ENCODE results near the gene SLC44A4. TPM values are rescaled to one million over a fixed set of nuclear protein-coding genes. Genes with fewer than 3 reads are reported as not detected.
A peak's percentile ranks its signal among the peaks of the same experiment; 100 is the strongest.

SLC44A4 gene
- total and polyA plus RNA-seq, 9 of the 15 experiments (the other 6 are each of a cell fraction or from before 2014, with no cell fraction given): 7.9 to 18.6 (median 11.2) TPM

DNA sequence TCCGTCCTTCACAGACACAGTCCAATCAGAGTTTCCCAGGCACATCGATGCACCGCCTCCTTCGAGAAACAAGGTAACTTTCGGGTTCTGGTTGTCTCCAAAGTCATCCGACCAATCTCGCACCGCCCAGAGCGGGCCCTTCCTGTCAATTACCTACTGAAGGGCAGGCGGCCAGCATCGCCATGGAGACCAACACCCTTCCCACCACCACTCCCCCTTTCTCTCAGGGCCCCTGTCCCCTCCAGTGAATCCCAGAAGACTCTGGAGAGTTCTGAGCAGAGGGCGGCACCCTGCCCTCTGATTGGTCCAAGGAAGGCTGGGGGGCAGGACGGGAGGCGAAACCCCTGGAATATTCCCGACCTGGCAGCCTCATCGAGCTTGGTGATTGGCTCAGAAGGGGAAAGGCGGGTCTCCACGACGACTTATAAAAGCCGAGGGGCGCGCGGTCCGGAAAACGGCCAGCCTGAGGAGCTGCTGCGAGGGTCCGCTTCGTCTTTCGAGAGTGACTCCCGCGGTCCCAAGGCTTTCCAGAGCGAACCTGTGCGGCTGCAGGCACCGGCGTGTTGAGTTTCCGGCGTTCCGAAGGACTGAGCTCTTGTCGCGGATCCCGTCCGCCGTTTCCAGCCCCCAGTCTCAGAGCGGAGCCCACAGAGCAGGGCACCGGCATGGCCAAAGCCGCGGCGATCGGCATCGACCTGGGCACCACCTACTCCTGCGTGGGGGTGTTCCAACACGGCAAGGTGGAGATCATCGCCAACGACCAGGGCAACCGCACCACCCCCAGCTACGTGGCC is 51.3 kb downstream of the SLC44A4 start, which contains the start of gene HSPA1B (continued):
- TF ChIP-seq AFF4 (CRISPR knock-in tag; IDR thresholded peaks at IDR 0.05) (peak; percentile 98), PPARD (CRISPR knock-in tag; IDR thresholded peaks at IDR 0.05) (no peak), SRSF7 (optimal IDR thresholded peaks at IDR 0.05; ENCODE audit: low read depth, low read length) (no peak), GTF2B (IDR thresholded peaks at IDR 0.05; ENCODE audit: extremely low read depth, insufficient read length) (peak; percentile 99), ZBTB40 (IDR thresholded peaks at IDR 0.05) (no peak), ZBTB40 (CRISPR knock-in tag; IDR thresholded peaks at IDR 0.05) (no peak)
- TF ChIP-seq, protein P1, sequence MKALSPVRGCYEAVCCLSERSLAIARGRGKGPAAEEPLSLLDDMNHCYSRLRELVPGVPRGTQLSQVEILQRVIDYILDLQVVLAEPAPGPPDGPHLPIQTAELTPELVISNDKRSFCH (CRISPR knock-in tag; IDR thresholded peaks at IDR 0.05): no peak
- TF ChIP-seq, protein P1 (tag; IDR thresholded peaks at IDR 0.05): no peak
